Tibial nerve (tissue), 4 donors: ENCODE results near the gene PREX1. TPM values are rescaled to one million over a fixed set of nuclear protein-coding genes. Genes with fewer than 3 reads are reported as not detected.

Source experiments
- DNase-seq, 2 donors: peaks; one replicate each; pipeline ENCODE4 v3.0.0-alpha.2; 2019; ENCODE audit warnings: low spot score in 2 of 2
- H3K27ac ChIP-seq, 4 donors: fragments of 200-600 bp; sonication (generic) in 3 of 4; one replicate each; pipeline ENCODE4 v1.5.1; 2017 to 2019; ENCODE audit warnings: mild to moderate bottlenecking in 1 of 4
- H3K27me3 ChIP-seq, 2 donors: fragments of 200-600 bp; sonication (generic) in 1 of 2; one replicate each; pipeline versions ENCODE4 v1.5.1 to v1.6.0; 2017 to 2019
- H3K36me3 ChIP-seq, 3 donors: fragments of 200-600 bp; sonication (generic); one replicate each; pipeline ENCODE4 v1.5.1; 2018 to 2019
- H3K4me1 ChIP-seq, 4 donors: fragments of 200-600 bp; sonication (generic) in 3 of 4; one replicate each; pipeline ENCODE4 v1.5.1; 2017 to 2019
- H3K4me3 ChIP-seq, 4 donors: fragments of 200-600 bp; sonication (generic) in 3 of 4; one replicate each; pipeline ENCODE4 v1.5.1; 2017 to 2019; ENCODE audit warnings: mild to moderate bottlenecking in 1 of 4, moderate library complexity in 1 of 4
- H3K9me3 ChIP-seq, 4 donors: fragments of 200-600 bp; sonication (generic) in 3 of 4; one replicate each; pipeline ENCODE4 v1.5.1; 2017 to 2019
- EP300 ChIP-seq, 2 donors: sonication (generic); formaldehyde crosslinking; IDR thresholded peaks; one replicate each; pipeline ENCODE4 v1.6.1; 2017; ENCODE audit warnings: antibody characterized with exemption in 2 of 2, mild to moderate bottlenecking in 1 of 2
- POLR2A ChIP-seq, 2 donors: fragments of 450-650 bp; IDR thresholded peaks; one replicate each; pipeline ENCODE4 v1.6.1; 2017; ENCODE audit warnings: antibody characterized with exemption in 2 of 2, mild to moderate bottlenecking in 2 of 2, moderate library complexity in 2 of 2
- WGBS, 2 donors: methylation state at CpG; one replicate each; pipeline ENCODE4 v1.1.5; 2018; 5-methylcytosine and 5-hydroxymethylcytosine counted together
- total RNA-seq, 4 donors: library from RNA; depleted of rRNA; stranded (reverse); fragments of >200 nt; gene quantifications; one replicate each; pipeline ENCODE4 v1.1.0, GENCODE V29; 2016
- TF ChIP-seq, protein P1 (sequence below), 5 experiments: fragments of 200-600 bp in 3 of 5; fragments of 450-650 bp in 2 of 5; sonication (generic) in 3 of 5; IDR thresholded peaks; one replicate each; pipeline ENCODE4 v1.5.1; 2016 to 2019; ENCODE audit warnings: antibody characterized with exemption in 5 of 5, mild to moderate bottlenecking in 3 of 5, moderate library complexity in 2 of 5

Gene PREX1
- total RNA-seq, 4 donors from 2014 or later: 30.1 to 50.7 (median 32.5) TPM

- no peak for DNase-seq
- Histone ChIP-seq H3K4me3 (no peak overlapping the region), H3K36me3 (no peaks in the 10 kb centered on the region), H3K9me3 (no peaks in the 10 kb centered on the region), H3K4me1 (no peaks in the 10 kb centered on the region), H3K27ac (no peak overlapping the region), H3K27me3 (peaks cover 0 to 10% of the 10 kb centered on the region in 2 donors)
- TF ChIP-seq POLR2A (IDR thresholded peaks at IDR 0.05) (no peak), EP300 (IDR thresholded peaks at IDR 0.05) (no peak)
- TF ChIP-seq, protein P1, sequence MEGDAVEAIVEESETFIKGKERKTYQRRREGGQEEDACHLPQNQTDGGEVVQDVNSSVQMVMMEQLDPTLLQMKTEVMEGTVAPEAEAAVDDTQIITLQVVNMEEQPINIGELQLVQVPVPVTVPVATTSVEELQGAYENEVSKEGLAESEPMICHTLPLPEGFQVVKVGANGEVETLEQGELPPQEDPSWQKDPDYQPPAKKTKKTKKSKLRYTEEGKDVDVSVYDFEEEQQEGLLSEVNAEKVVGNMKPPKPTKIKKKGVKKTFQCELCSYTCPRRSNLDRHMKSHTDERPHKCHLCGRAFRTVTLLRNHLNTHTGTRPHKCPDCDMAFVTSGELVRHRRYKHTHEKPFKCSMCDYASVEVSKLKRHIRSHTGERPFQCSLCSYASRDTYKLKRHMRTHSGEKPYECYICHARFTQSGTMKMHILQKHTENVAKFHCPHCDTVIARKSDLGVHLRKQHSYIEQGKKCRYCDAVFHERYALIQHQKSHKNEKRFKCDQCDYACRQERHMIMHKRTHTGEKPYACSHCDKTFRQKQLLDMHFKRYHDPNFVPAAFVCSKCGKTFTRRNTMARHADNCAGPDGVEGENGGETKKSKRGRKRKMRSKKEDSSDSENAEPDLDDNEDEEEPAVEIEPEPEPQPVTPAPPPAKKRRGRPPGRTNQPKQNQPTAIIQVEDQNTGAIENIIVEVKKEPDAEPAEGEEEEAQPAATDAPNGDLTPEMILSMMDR (IDR thresholded peaks at IDR 0.05): no peak
- 68 to 86% methylated on average over 8 of the region's 8 CpGs for WGBS, 2 donors
Measured at GRCh38 chr20:48586730-48587129, 241.1 kb downstream of the PREX1 start.

GRCh38 chr20:48585061-48585870 lies 242.5 kb downstream of the PREX1 start:
- WGBS, 2 donors: 64 to 67% methylated on average over 17 to 21 of the region's 21 CpGs
- TF ChIP-seq POLR2A (IDR thresholded peaks at IDR 0.05) (no peak), EP300 (IDR thresholded peaks at IDR 0.05) (no peak)
- TF ChIP-seq, protein P1 (IDR thresholded peaks at IDR 0.05): no peak
- Histone ChIP-seq H3K27me3 (peaks cover 0 to 10% of the 10 kb centered on the region in 2 donors), H3K9me3 (no peaks in the 10 kb centered on the region), H3K27ac (no peak overlapping the region), H3K4me1 (no peaks in the 10 kb centered on the region), H3K4me3 (no peak overlapping the region), H3K36me3 (no peaks in the 10 kb centered on the region)
- no peak for DNase-seq

- H3K9me3 ChIP-seq: no peaks in the 10 kb centered on the region
- H3K36me3 ChIP-seq: no peaks in the 10 kb centered on the region
- DNase-seq: no peak
- no peak for TF ChIP-seq EP300 (IDR thresholded peaks at IDR 0.05)
- TF ChIP-seq, protein P1 (IDR thresholded peaks at IDR 0.05): no peak
- TF ChIP-seq POLR2A (IDR thresholded peaks at IDR 0.05): no peak
- H3K4me1 ChIP-seq: no peaks in the 10 kb centered on the region
- WGBS, 2 donors: 48 to 59% methylated on average over 8 of the region's 8 CpGs
- H3K27me3 ChIP-seq: peaks cover 0 to 10% of the 10 kb centered on the region in 2 donors
- H3K27ac ChIP-seq: no peak overlapping the region
- no peak overlapping the region for H3K4me3 ChIP-seq
Measured at GRCh38 chr20:48584391-48585060, 243.3 kb downstream of the PREX1 start.

DNA sequence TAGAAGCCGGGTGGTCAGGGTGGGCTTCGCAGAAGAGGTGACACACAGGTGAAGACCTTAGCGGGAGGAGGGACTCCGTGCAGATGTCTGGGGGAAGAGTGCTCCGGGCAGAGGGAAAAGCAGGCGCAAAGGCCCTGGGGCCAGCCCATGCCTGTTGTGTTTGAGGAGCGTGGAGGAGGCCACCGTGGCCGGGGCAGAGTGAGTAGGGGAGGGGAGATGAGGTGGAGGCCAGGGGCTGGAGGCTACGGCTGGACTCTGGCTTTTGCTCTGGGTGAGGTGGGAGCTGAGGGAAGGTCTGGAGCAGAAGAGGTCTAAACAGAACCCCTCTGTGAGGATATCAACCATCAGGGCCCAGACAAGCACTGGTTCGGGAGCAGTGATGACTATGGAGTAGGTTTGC lies 244.0 kb downstream of the PREX1 start:
- peaks cover 0 to 10% of the 10 kb centered on the region in 2 donors for H3K27me3 ChIP-seq
- no peak overlapping the region for H3K27ac ChIP-seq
- no peaks in the 10 kb centered on the region for H3K9me3 ChIP-seq
- WGBS, 2 donors: 87 to 88% methylated on average over 11 of the region's 11 CpGs
- TF ChIP-seq, protein P1 (IDR thresholded peaks at IDR 0.05): no peak
- TF ChIP-seq POLR2A (IDR thresholded peaks at IDR 0.05): no peak
- TF ChIP-seq EP300 (IDR thresholded peaks at IDR 0.05): no peak
- DNase-seq: no peak
- H3K4me3 ChIP-seq: no peak overlapping the region
- no peaks in the 10 kb centered on the region for H3K4me1 ChIP-seq
- no peaks in the 10 kb centered on the region for H3K36me3 ChIP-seq

GRCh38 chr20:48583171-48583570 lies 244.6 kb downstream of the PREX1 start:
- no peak for DNase-seq
- 81 to 82% methylated on average over 11 of the region's 11 CpGs for WGBS, 2 donors

More at GRCh38 chr20:48583171-48583570, 244.6 kb downstream of the PREX1 start:
- Histone ChIP-seq H3K36me3 (no peaks in the 10 kb centered on the region), H3K4me1 (no peaks in the 10 kb centered on the region), H3K4me3 (no peak overlapping the region), H3K27me3 (peaks cover 0 to 16% of the 10 kb centered on the region in 2 donors), H3K27ac (no peak overlapping the region), H3K9me3 (peaks cover 0 to 2% (median 0%) of the 10 kb centered on the region in 4 donors)
- TF ChIP-seq POLR2A (IDR thresholded peaks at IDR 0.05) (no peak), EP300 (IDR thresholded peaks at IDR 0.05) (no peak)
- TF ChIP-seq, protein P1 (IDR thresholded peaks at IDR 0.05): no peak
